GM18873 (cell line): ENCODE data around the gene C3orf70.

Experiments
- ATAC-seq: cut with Tn5 transposase; IDR thresholded peaks from one replicate; pipeline ENCODE4 v1.9.1; 2021; ENCODE audit warnings: mild to moderate bottlenecking, moderate library complexity, moderate number of reproducible peaks; ENCODE audit not compliant: unreplicated experiment, low FRiP score

Gene C3orf70

DNA sequence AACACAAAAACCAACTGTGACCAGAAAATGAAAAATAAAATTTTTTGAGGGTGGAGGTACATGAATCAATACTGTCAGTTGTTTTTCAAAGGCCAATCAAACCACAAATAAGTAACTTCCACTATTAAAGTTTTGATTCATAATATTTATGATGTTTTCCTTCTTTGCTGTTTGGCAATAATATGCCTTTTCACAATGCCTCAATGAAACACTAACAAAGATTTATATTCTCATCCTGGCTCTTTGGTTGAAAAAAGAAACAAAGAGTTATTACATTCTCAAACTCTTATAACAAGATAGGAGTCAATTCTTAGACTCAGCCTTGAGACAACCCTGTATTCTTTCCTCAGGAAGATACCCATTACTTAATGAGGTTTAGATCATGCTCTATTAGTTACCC is 63.1 kb downstream of the C3orf70 start:
- ATAC-seq: no peak

DNA sequence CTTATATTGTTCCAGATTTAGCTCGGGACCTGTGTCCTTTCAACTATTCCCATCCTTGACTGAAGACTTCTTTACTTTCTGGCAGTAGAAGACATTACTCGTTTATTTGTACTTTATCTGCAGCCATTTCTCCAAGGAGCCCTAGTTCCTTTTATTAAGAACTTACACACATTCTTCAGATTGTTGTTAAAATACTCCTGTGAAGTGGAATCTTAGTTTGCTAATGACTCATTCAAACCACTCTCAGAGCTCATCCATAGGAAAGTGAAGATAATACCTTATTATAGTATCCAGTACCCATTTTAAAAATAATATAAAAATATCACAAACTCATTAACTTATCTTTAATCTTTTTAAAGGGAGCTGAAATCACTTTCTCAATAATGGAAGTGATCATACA is 63.5 kb downstream of the C3orf70 start:
- ATAC-seq: no peak

DNA sequence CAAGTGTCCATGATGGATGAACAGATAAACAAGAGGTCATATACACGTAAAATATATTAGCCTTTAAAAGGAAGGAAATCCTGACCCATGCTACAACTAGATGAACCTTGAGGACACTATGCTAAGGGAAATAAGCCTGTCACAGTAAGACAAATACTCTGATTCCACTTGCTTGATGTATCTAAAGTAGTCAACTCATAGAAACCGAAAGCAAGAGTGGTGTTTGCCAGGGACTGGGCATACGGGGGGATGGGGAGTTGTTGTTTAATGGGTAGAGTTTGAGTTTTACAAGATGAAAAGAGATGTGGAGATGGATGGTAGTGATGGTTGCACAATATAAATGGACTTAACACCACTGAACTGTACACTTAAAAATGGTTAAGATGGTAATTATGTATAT is 65.4 kb downstream of the C3orf70 start:
- ATAC-seq: no peak

DNA sequence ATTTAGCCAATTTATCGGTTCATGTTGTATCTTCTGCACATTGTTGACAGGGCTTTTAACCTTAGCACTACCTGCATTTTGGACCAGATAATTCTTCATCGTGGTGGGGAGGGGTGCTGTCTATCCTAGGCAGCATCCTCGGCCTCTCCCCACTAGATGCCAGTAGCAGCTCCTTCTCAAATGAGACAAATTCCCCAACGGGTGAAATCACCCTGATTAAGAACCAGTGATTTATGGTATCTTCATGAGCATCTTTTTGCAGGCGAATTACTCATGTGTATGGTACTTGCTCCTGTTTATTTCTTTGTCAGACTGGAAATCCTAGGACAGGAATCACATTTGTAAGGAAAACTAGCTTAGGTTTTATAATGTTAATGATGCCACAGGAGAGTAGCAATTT is 68.0 kb downstream of the C3orf70 start:
- ATAC-seq: no peak

DNA sequence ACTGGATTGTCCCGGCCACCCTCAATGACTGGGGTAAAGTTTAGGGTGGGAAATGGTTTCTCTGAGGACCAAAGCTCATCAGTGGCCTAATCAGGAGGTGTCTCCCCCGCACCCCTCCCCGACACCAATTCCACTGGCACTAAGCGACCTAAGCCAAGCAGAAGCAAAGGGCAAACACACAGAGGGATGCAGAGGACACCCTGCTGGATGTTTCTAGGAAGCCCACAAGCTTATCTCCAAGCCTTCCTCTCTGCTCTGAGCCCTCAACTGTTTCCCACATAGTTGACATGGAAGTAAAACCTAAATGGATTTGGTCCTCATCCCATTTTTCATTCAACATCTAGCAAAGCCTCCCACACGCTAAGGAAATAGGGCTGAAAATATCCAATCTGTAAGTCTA is 68.5 kb downstream of the C3orf70 start:
- no peak for ATAC-seq

DNA sequence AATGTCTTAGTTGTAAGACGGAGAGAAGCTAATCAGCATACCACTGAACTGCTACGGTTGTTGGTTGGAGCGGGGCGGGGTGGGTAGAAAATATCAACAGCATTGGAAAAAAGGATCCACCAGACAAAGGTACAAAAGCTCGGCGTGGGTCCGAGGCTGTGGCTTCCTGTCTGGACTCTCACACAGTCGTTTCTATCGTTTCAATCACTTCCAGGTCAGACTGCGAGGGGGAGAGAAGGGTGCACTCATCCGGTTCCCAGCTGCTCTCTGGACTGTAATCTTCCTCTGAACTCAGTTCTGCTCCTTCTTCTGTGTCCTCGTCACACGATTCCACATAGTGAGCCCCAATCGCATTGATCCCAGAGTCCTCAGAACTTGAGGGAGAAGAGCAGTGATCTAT is 70.0 kb downstream of the C3orf70 start:
- no peak for ATAC-seq

DNA sequence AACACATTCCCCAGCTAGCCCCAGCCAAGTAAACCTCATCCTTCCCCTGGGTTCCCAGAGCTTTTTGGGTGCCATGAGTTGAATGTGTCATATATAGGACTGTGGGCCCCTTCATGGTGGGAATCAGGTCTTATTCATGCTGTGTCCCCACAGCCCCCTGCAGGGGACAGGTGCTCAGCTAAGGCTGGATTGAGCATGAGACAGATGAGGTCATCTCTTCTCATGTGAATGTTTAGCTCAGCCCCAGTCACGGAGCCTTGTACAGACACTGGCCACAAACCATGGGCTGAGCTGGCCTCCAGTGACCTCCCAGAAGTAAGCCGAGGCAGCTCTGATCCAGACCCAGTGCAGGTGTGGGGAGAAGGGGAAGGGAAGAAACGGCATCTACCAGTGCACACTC is 70.7 kb downstream of the C3orf70 start:
- ATAC-seq: no peak

DNA sequence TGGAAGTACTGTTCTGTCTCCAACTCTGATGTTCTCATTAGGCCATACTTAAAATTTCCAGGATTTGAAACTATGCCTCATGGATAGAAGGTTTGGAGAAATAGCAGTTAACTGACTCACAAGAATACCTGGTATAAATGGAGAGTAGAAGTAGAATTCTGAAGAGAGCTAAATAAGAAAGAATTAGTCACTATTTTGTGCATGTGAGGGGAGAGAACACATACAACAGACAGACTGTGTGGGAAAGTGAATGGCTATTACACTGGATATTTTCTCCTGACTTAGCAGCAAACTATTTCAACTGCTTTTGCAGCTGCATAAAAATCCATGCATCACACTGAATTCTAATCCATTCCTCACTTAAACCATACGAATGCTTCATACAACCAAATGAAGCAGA is 71.3 kb downstream of the C3orf70 start:
- ATAC-seq: no peak

DNA sequence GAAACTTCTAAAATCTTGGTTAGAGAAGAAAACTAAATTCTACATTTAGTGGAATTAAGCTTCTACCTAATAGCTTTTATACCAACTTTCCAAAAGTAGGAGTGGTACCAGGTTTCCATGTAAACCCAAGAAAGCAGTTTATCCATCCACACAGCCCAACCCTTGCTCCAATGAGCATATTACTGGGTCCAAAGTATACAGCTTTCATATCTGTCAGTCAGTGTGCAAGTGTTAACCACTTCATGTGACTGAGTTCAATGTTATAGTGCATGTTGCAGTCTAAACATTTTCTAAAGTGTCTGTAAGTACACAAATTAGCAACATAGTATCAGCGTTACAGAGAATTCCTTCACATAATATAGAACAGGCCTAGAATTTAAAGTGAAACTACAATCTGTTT is 73.2 kb downstream of the C3orf70 start:
- no peak for ATAC-seq

DNA sequence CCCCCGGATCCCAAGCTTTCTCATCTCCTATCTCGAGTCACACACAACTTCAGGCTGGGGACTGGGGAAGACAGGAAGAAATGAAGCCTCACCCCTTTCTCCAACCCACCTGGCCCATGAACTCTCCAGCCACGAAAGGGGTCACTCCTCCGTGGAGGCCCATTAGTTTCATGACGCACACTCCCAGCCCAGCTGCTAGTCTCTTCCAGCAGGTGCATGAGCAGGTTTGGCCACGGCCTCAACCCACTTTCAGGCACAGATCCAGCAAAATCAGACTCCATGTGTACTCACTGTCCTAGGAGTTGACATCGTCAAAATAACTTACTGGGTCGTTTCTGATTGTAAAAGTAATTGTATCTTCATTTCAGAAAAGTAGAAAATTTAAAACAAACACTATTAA is 76.6 kb downstream of the C3orf70 start:
- ATAC-seq: no peak

DNA sequence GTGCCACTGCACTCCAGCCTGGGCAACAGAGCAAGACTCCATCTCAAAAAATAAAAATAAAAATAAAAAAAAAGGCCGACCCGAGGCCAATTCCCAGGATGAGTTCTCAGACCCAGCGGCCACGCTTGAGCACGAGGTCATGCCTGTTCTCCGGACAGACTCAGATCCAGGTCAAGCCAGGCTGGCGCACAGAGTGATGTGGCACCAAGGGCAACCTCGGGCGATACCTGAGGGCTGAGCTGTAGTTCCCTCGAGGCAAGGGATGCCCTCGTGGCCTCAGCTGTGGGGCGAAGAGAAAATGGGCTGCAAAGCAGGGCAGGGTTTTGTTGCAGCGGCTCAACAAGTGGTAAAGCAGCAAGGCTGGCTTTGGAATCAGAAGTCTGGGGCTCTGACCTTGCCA is 77.3 kb downstream of the C3orf70 start:
- ATAC-seq: no peak

DNA sequence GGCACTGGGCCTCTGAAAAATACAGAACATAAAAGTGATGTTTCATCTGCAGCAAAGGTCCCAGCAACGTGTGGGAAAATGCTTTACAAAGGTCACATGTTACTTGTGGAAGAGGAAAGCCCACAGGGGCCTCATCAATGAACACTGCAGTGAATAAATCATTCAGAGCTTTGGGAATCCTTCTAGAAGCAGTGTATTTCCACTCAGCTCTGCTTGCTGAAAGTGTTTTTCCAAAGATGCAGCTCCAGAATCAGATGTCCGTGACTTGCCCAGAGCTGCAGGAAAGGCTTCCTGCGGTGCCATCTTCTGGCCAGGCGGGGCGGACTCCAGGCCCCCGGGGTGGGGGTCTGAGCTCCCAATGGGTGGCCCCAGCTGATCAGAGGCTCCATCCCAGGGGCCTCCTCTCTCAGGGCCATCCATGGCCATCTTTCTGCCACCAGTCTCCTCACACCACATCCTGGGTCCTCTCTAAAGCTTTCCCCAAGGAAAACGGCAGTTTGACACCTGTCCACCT is 81.5 kb downstream of the C3orf70 start:
- no peak for ATAC-seq

DNA sequence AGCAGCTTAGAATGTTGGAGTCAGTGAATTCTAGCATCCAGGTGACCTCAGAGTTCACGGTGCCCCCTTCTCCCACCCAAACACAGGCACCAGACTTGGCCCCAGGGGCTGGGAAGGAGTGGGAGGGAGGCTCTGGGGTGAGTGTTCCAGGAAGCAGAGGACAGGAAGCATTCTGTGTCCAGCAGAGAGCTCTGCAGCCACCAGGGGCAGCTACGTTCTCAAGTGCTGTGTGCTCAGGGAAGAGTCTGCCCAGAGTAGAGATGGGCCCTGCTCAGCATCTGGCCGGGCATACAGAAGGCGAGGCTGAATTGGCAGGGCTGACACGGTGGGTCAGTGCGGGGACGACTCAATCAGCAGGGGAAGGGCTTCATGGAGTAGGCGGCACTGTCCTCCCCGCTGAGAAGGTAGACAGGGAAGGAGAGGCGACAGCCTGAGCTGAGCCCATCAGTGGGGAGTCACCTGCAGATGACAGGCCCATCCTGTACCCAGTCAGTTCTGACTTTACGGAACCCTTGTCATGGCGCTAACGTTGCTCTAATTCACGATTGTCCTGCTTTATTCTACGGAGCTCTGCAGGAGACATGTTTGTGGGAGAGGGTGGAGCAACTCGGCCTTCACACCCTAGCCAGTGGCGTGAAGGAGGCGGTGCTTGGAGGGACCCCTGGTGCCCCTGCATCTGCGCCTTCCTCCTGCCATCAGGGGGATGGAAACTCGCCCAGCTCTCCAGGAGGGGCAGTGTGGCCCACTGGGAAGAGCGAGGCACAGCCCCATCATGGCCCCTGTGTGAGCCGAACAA is 82.2 kb downstream of the C3orf70 start:
- ATAC-seq: no peak

DNA sequence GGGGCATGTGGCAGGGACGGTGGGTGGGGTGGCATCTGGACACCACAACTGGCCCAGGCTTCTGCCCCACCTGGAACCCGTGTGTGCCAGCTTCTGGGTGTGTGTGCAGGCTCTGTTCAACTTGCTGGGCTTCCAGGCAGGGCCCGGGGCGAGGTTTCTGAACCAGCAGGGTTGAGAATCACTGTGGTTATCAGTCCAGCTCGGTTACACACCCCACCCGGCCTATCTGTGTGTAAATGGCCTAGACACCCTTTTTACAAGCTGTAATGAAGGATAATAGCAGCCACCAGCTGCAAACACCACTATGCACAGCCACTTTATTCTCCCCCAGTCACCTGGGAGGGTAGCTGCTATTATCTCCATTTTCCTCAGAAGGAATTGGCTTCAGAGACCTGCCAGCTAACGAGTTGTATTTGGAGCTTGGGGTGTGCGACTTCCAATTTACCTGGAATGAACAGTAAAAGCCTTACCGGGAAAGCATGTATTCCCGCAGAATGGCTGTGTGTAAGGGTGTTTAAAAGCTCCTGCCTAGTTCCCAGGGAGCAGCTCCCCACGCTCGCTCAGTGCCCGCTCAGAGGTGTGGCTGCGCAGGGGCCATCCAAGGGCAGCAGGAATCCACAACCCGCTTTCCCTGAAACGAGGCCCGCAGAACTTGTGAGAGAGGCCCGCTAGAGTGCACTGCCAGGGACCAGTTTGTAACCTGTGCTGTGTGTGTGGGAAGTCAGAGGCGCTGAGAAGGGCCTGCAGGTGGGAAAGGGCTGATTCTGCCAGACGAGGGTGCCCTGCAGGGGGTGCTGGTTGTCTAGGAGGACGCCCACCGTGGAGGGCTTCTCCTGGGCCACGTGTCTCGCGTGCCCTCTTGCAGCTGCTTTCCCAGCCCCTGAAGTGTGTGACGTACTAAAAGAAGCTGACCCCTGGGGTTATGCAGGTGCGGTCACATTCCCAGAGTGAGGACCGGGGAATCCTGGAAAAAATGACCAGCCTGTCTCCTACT is 83.5 kb downstream of the C3orf70 start:
- ATAC-seq: no peak

DNA sequence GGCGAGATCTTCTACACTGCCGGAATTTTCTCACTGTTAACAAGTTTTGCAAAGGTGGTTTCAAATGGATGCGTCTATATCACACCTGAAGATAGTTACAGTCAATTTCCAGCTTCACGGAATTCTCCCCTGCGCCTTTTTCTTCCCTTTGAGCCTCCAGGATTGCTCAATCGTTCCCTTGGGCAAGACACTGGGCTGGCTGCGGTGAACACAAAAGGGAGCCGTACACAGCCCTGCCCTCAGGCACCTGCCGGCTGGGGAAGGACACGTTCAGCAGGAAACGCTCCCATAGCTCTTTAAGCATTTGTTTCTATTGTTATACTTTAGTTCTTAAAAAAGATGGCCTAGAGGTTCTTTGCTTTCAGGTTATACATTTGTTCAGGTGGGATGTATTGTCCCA is 85.7 kb downstream of the C3orf70 start:
- ATAC-seq: no peak

DNA sequence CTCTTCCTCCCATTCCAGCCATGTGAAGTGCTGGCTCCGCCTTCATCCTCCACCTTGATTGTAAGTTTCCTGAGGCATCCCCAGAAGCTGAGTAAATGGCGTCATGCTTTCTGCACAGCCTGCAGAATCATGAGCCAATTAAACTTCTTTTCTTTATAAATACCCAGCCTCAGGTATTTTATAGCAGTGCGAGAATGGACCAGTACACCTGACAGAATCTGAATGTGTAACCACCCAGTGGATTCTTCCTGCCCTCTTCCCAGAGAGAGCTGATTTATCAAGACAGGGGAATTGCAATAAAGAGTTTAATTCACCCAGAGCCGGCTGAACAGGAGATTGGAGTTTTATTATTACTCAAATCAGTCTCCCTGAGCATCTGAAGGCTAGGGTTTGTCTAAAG is 86.6 kb downstream of the C3orf70 start:
- ATAC-seq: no peak

DNA sequence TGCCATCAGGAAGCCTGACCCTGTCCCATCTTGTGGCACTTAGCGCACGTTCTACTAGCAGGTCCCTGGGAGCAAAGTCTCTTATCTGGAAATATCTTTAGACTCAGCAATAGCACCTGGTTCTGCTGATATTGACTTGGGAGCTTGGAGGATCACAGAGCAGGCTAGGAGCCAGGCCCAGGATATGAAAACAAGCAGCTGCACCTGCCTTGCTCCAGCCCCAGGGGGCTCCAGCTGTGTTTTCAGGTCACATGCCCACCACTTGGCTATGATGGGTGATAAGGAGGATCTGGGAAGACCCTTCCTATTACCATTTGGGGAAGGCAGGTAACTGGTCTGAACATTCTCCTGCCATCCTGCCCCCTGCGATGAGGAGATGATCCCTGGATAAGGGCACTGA is 87.8 kb downstream of the C3orf70 start:
- no peak for ATAC-seq

DNA sequence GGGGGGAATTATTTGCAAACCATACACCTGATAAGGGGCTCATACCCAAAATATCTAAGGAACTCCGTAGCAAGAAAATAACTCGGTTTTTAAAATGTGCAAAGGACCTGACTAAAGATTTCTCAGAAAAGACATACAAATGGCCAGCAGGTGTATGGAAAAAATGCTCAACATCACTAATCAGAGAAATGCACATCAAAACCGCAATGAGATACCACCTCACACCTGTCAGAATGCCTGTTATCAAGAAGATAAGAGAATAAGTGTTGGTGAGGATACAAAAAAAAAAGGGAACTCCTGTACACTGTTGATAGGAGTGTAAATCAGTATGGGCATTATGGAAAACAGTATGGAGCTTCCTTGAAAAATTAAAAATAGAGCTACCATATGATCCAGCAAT is 89.4 kb downstream of the C3orf70 start:
- no peak for ATAC-seq

DNA sequence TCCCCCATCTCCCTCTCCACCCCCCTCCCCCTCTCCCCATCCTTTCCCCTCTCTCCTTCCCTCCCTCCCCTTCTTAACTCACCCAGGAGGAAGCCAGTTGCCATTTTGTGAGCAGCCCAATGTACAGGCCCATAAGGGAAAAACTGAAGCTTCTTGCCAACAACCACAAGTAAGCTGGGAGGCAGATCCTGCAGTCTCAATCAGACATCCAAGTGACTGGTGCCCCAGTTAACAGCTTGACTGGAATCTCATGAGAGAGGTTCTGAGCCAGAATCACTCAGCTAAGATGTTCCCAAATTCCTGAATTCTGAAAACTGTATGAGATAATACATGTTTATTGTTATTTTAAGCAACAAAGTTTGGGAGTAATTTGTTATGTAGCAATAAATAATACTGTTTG is 90.7 kb downstream of the C3orf70 start:
- no peak for ATAC-seq

DNA sequence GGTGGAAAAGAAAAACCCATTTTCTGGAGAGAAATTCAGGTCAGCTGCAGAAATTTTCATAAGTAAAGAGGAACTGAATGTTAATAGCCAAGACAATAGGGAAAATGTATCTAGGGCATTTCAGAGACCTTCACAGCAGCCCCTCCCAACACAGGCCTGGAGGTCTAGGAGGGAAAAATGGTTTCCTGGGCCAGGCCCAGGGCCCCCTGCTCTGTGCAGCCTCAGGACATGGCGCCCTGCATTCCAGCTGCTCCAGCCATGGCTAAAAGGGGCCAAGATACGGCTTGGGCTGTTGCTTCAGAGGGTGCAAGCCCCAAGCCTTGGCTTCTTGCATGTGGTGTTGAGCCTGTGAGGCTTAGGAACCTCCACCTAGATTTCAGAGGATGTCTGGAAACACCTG is 92.2 kb downstream of the C3orf70 start:
- no peak for ATAC-seq

DNA sequence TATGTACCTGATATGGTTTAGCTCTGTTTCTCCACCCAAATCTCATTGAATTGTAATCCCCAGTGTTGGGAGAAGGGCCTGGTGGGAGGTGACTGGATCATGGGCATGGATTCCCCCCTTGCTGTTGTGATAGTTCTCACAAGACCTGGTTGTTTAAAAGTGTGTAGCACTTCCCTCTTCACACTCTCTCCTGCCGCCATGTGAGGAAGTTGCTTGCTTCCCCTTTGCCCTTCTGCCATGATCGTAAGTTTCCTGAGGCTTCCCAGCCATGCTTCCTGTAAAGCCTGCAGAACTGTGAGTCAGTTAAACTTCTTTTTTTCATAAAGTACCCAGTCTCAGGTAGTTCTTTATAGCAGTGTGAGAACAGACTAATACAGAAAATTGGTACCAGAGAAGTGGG is 93.1 kb downstream of the C3orf70 start:
- ATAC-seq: no peak
